ENCODE measurements around the gene ACSM3. TPM values are rescaled to one million over a fixed set of nuclear protein-coding genes. Genes with fewer than 3 reads are reported as not detected.
A peak's percentile ranks its signal among the peaks of the same experiment; 100 is the strongest.

Gene ACSM3
- total and polyA plus RNA-seq, 10 of the 15 experiments (the other 5 are each of a cell fraction or from before 2014, with no cell fraction given): 4.9 to 21.0 (median 7.0) TPM

- TF ChIP-seq ZBTB4 (CRISPR knock-in tag; IDR thresholded peaks at IDR 0.05) (no peak), NR2C2 (IDR thresholded peaks at IDR 0.05; ENCODE audit: borderline replicate concordance, control insufficient read depth, insufficient read length, low read depth) (no peak), NBN (IDR thresholded peaks at IDR 0.05) (no peak), NFIC (IDR thresholded peaks at IDR 0.05; ENCODE audit: low read depth, low read length) (peak; percentile 34; the same call in 1 of the 2 replicates), ZNF207 (IDR thresholded peaks at IDR 0.05; ENCODE audit: borderline replicate concordance) (no peak), TCF3 (IDR thresholded peaks at IDR 0.05; ENCODE audit: borderline replicate concordance, insufficient read depth, low read depth, low read length) (peak; percentile 73; the same call in 1 of the 2 replicates), BMI1 (IDR thresholded peaks at IDR 0.05; ENCODE audit: borderline replicate concordance) (no peak), MYC (IDR thresholded peaks at IDR 0.05; ENCODE audit: insufficient read depth, insufficient read length, insufficient replicate concordance, low read length, severe bottlenecking) (no peak), JUNB (IDR thresholded peaks at IDR 0.05) (peak; percentile 51), IKZF1 (conservative IDR thresholded peaks at IDR 0.05) (no peak), BCL3 (IDR thresholded peaks at IDR 0.05; ENCODE audit: borderline replicate concordance, insufficient read depth, low read depth, low read length, poor library complexity, severe bottlenecking) (no peak), ELK1 (IDR thresholded peaks at IDR 0.05; ENCODE audit: low read depth, low read length) (no peak), ZSCAN29 (IDR thresholded peaks at IDR 0.05) (no peak), RCOR1 (conservative IDR thresholded peaks at IDR 0.05; ENCODE audit: low read depth, low read length) (no peak), CHD2 (IDR thresholded peaks at IDR 0.05; ENCODE audit: borderline replicate concordance, low read depth, low read length) (no peak)
- TF ChIP-seq, protein P1, sequence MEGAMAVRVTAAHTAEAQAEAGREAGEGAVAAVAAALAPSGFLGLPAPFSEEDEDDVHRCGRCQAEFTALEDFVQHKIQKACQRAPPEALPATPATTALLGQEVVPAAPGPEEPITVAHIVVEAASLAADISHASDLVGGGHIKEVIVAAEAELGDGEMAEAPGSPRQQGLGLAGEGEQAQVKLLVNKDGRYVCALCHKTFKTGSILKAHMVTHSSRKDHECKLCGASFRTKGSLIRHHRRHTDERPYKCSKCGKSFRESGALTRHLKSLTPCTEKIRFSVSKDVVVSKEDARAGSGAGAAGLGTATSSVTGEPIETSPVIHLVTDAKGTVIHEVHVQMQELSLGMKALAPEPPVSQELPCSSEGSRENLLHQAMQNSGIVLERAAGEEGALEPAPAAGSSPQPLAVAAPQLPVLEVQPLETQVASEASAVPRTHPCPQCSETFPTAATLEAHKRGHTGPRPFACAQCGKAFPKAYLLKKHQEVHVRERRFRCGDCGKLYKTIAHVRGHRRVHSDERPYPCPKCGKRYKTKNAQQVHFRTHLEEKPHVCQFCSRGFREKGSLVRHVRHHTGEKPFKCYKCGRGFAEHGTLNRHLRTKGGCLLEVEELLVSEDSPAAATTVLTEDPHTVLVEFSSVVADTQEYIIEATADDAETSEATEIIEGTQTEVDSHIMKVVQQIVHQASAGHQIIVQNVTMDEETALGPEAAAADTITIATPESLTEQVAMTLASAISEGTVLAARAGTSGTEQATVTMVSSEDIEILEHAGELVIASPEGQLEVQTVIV (IDR thresholded peaks at IDR 0.05; ENCODE audit: borderline replicate concordance, partially characterized antibody): no peak
- TF ChIP-seq, protein P2, sequence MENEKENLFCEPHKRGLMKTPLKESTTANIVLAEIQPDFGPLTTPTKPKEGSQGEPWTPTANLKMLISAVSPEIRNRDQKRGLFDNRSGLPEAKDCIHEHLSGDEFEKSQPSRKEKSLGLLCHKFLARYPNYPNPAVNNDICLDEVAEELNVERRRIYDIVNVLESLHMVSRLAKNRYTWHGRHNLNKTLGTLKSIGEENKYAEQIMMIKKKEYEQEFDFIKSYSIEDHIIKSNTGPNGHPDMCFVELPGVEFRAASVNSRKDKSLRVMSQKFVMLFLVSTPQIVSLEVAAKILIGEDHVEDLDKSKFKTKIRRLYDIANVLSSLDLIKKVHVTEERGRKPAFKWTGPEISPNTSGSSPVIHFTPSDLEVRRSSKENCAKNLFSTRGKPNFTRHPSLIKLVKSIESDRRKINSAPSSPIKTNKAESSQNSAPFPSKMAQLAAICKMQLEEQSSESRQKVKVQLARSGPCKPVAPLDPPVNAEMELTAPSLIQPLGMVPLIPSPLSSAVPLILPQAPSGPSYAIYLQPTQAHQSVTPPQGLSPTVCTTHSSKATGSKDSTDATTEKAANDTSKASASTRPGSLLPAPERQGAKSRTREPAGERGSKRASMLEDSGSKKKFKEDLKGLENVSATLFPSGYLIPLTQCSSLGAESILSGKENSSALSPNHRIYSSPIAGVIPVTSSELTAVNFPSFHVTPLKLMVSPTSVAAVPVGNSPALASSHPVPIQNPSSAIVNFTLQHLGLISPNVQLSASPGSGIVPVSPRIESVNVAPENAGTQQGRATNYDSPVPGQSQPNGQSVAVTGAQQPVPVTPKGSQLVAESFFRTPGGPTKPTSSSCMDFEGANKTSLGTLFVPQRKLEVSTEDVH (IDR thresholded peaks at IDR 0.05; ENCODE audit: low read depth, partially characterized antibody): no peak
- TF ChIP-seq, protein P3, sequence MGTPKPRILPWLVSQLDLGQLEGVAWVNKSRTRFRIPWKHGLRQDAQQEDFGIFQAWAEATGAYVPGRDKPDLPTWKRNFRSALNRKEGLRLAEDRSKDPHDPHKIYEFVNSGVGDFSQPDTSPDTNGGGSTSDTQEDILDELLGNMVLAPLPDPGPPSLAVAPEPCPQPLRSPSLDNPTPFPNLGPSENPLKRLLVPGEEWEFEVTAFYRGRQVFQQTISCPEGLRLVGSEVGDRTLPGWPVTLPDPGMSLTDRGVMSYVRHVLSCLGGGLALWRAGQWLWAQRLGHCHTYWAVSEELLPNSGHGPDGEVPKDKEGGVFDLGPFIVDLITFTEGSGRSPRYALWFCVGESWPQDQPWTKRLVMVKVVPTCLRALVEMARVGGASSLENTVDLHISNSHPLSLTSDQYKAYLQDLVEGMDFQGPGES (IDR thresholded peaks at IDR 0.05): no peak
Observed at GRCh38 chr16:20814784-20815183, 51.0 kb downstream of the ACSM3 start (continued).
